ENCODE measurements around the gene PDIA5.

DNA sequence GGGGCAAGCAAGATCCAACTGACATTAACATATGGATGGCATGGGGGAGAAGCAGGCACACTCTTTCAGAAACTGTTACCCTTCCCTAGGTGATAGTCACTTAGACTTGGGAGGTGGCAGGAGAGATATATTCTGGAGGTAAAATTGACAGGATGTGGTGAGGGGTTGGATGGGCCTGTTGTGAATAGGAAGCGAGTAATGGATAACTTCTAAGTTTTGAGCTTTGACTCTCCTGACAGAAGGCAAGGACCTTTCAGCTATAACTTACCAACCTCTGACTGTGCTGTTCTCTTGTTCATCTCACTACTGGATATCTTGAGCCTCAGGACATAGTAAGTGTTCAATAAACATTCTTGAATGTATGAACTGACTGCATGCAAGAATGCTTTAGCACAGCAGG, 1.9 kb upstream of the PDIA5 start:
- TF ChIP-seq, protein P1, sequence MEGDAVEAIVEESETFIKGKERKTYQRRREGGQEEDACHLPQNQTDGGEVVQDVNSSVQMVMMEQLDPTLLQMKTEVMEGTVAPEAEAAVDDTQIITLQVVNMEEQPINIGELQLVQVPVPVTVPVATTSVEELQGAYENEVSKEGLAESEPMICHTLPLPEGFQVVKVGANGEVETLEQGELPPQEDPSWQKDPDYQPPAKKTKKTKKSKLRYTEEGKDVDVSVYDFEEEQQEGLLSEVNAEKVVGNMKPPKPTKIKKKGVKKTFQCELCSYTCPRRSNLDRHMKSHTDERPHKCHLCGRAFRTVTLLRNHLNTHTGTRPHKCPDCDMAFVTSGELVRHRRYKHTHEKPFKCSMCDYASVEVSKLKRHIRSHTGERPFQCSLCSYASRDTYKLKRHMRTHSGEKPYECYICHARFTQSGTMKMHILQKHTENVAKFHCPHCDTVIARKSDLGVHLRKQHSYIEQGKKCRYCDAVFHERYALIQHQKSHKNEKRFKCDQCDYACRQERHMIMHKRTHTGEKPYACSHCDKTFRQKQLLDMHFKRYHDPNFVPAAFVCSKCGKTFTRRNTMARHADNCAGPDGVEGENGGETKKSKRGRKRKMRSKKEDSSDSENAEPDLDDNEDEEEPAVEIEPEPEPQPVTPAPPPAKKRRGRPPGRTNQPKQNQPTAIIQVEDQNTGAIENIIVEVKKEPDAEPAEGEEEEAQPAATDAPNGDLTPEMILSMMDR (conservative IDR thresholded peaks at IDR 0.05; ENCODE audit: low read length): no peak
- TF ChIP-seq EZH2phosphoT487 (IDR thresholded peaks at IDR 0.05; ENCODE audit: borderline replicate concordance): no peak

Measured in Loucy (cell line).